CD4-positive, alpha-beta T cell (primary cell): ENCODE data around the gene HDHD3. TPM values are rescaled to one million over a fixed set of nuclear protein-coding genes. Genes with fewer than 3 reads are reported as not detected.

ENCODE experiments used
- ATAC-seq: fragments of 200-7000 bp; cut with Tn5 transposase; one replicate; pipeline ENCODE4 v1.10.0; 2022; ENCODE audit warnings: mild to moderate bottlenecking; ENCODE audit not compliant: poor library complexity
- CTCF ChIA-PET: fragments of 350-600 bp; sonication (Branson Sonifier 250); formaldehyde crosslinking; loops from one replicate; lab custom pipeline; 2021; ENCODE audit warnings: antibody characterized with exemption, inconsistent platforms; lab: Charles Lee
- POLR2A ChIA-PET: fragments of 350-600 bp; sonication (Branson Sonifier 250); formaldehyde crosslinking; loops from one replicate; lab custom pipeline; 2021; ENCODE audit warnings: antibody characterized with exemption, inconsistent platforms; lab: Charles Lee
- DNase-seq, 14 experiments: peaks; one replicate each; pipeline ENCODE4 v3.0.0-alpha.2; 2013 to 2020; ENCODE audit warnings: mixed read lengths in 2 of 14
- H3K27ac ChIP-seq, 2 donors: one replicate each; pipeline versions ENCODE4 v1.5.1 to v1.7.0; 2013; ENCODE audit warnings: low read length in 2 of 2, low read depth in 1 of 2, mild to moderate bottlenecking in 1 of 2
- H3K27me3 ChIP-seq, 2 experiments: 1 replicate in 1 of 2; 2 replicates in 1 of 2; pipeline versions ENCODE4 v1.6.1 to v1.7.0; 2013; ENCODE audit warnings: low read length in 2 of 2, control low read depth in 1 of 2, mild to moderate bottlenecking in 1 of 2, moderate library complexity in 1 of 2; ENCODE audit not compliant: insufficient read depth in 2 of 2, control insufficient read depth in 1 of 2
- H3K36me3 ChIP-seq: one replicate; pipeline ENCODE4 v1.6.1; 2013; ENCODE audit warnings: low read length, control low read depth; ENCODE audit not compliant: insufficient read depth
- H3K4me1 ChIP-seq: one replicate; pipeline ENCODE4 v1.6.1; 2013; ENCODE audit warnings: low read length, control low read depth; ENCODE audit not compliant: insufficient read depth
- H3K4me3 ChIP-seq: one replicate; pipeline ENCODE4 v1.5.1; 2013; ENCODE audit warnings: mild to moderate bottlenecking, low read length, moderate library complexity
- H3K9me3 ChIP-seq, 2 experiments: 1 replicate in 1 of 2; 2 replicates in 1 of 2; pipeline versions ENCODE4 v1.6.1 to v1.7.0; 2013; ENCODE audit warnings: low read length in 2 of 2, mild to moderate bottlenecking in 2 of 2, control low read depth in 1 of 2, moderate library complexity in 1 of 2; ENCODE audit not compliant: control insufficient read depth in 1 of 2, insufficient read depth in 1 of 2
- H3K27ac Mint-ChIP-seq: one replicate; pipeline ENCODE4 v1.8.0; 2020; ENCODE audit warnings: mixed read lengths
- H3K27me3 Mint-ChIP-seq: one replicate; pipeline ENCODE4 v1.8.0; 2021; ENCODE audit warnings: mixed read lengths
- H3K36me3 Mint-ChIP-seq: one replicate; pipeline ENCODE4 v1.8.0; 2021; ENCODE audit warnings: low read depth, mixed read lengths
- H3K4me1 Mint-ChIP-seq: one replicate; pipeline ENCODE4 v1.8.0; 2021; ENCODE audit warnings: low read depth, mixed read lengths
- H3K4me3 Mint-ChIP-seq: one replicate; pipeline ENCODE4 v1.8.0; 2020; ENCODE audit warnings: mild to moderate bottlenecking, mixed read lengths
- H3K9me3 Mint-ChIP-seq: one replicate; pipeline ENCODE4 v1.8.0; 2020; ENCODE audit warnings: mixed read lengths
- CTCF ChIP-seq: fragments of 200-600 bp; IDR thresholded peaks from one replicate; pipeline ENCODE4 v1.8.0; 2022; ENCODE audit warnings: antibody characterized with exemption, mild to moderate bottlenecking
- intact Hi-C, 2 experiments: fragments of 100-400 bp; cut with DNase I in 1 of 2; cut with micrococcal nuclease in 1 of 2; formaldehyde crosslinking; loops; one replicate each; pipeline versions ENCODE4 v1.15.1 to v1.9.0; 2023 to 2025; cut with DNase I, micrococcal nuclease
- total RNA-seq, 174 experiments: library from RNA in 2 of 174; stranded (reverse) in 2 of 174; gene quantifications; one replicate each; pipeline ENCODE4 v1.2.3 and lab custom pipeline; 2021 to 2026

The HDHD3 gene
- total RNA-seq, 2 experiments from 2014 or later, result 12.8 to 13.2 TPM

- Mint-ChIP-seq H3K27me3 (peaks cover 4% of the 10 kb centered on the region), H3K4me1 (no peaks in the 10 kb centered on the region), H3K9me3 (no peaks in the 10 kb centered on the region), H3K27ac (no peak overlapping the region), H3K36me3 (no peaks in the 10 kb centered on the region), H3K4me3 (no peak overlapping the region)
- Histone ChIP-seq H3K9me3 (no peaks in the 10 kb centered on the region), H3K27me3 (no peaks in the 10 kb centered on the region), H3K27ac (no peak overlapping the region), H3K36me3 (no peaks in the 10 kb centered on the region), H3K4me3 (no peak overlapping the region), H3K4me1 (no peaks in the 10 kb centered on the region)
- intact Hi-C loops, result no loop called here
- TF ChIP-seq CTCF, result no peak
- DNase-seq (no peak), ATAC-seq (no peak)
- ChIA-PET POLR2A (no interaction called here), CTCF (interaction anchor here (0.7 to 1.0 kb wide), 3 partner anchors 29 to 1729 kb away, joined by 3 read pairs; partner anchors contain the start of gene ALAD)
Measured at GRCh38 chr9:113364951-113365350, 11.8 kb downstream of the HDHD3 start.

DNA sequence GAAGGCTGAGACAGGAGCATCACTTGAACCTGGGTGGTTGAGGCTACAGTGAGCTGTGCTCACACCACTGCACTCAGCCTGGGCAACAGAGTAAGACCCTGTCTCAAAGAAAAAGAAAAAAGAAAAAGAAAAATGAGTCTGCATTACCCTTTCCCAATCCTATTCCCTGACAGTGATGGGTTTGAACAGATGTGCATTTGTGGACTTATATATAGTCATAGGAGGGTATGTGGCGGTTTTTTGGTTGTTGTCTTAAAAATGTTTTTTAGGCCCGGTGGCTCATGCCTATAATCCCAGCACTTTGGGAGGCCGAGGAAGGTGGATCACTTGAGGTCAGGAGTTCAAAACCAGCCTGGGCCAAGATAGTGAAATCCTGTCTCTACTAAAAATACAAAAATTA is 13.4 kb downstream of the HDHD3 start:
- Histone ChIP-seq H3K9me3 (no peaks in the 10 kb centered on the region), H3K27ac (no peak overlapping the region), H3K27me3 (no peaks in the 10 kb centered on the region), H3K4me3 (no peak overlapping the region), H3K4me1 (no peaks in the 10 kb centered on the region), H3K36me3 (no peaks in the 10 kb centered on the region)
- Mint-ChIP-seq H3K9me3 (no peaks in the 10 kb centered on the region), H3K27ac (no peak overlapping the region), H3K27me3 (peaks cover 4% of the 10 kb centered on the region), H3K36me3 (no peaks in the 10 kb centered on the region), H3K4me3 (no peak overlapping the region), H3K4me1 (no peaks in the 10 kb centered on the region)
- DNase-seq, result no peak
- intact Hi-C loops, result no loop called here
- ChIA-PET CTCF (no interaction called here), POLR2A (no interaction called here)
- no peak for ATAC-seq
- no peak for TF ChIP-seq CTCF

- Histone ChIP-seq H3K27ac (no peak overlapping the region), H3K27me3 (no peaks in the 10 kb centered on the region), H3K9me3 (no peaks in the 10 kb centered on the region), H3K36me3 (no peaks in the 10 kb centered on the region), H3K4me1 (no peaks in the 10 kb centered on the region), H3K4me3 (no peak overlapping the region)
- ChIA-PET POLR2A (no interaction called here), CTCF (no interaction called here)
- no peaks in the 10 kb centered on the region for H3K4me1 Mint-ChIP-seq
- intact Hi-C loops, result no loop called here
- TF ChIP-seq CTCF, result no peak
- DNase-seq (no peak), ATAC-seq (no peak)
- H3K27ac Mint-ChIP-seq, result no peak overlapping the region
- no peaks in the 10 kb centered on the region for H3K9me3 Mint-ChIP-seq
- H3K4me3 Mint-ChIP-seq, result no peak overlapping the region
- H3K27me3 Mint-ChIP-seq, result peaks cover 4% of the 10 kb centered on the region
- H3K36me3 Mint-ChIP-seq, result no peaks in the 10 kb centered on the region
Measured at GRCh38 chr9:113361304-113362018, 15.3 kb downstream of the HDHD3 start.
